GM18951 (cell line): ENCODE measurements around the gene PLEKHA5.

Experiments used
- POLR2A ChIP-seq: IDR thresholded peaks from 4 replicates; pipeline ENCODE4 v1.6.1; 2011; ENCODE audit warnings: mild to moderate bottlenecking; ENCODE audit not compliant: insufficient read length, insufficient read depth; ENCODE audit errors: extremely low read depth
- in situ Hi-C: fragments of 300-500 bp; cut with MboI; formaldehyde crosslinking; loops from one replicate; pipeline ENCODE4 v1.12.0; 2022; ENCODE audit warnings: low sequenced_read_pairs, mixed read lengths, inconsistent platforms; ENCODE audit not compliant: unreplicated experiment

The PLEKHA5 gene

DNA sequence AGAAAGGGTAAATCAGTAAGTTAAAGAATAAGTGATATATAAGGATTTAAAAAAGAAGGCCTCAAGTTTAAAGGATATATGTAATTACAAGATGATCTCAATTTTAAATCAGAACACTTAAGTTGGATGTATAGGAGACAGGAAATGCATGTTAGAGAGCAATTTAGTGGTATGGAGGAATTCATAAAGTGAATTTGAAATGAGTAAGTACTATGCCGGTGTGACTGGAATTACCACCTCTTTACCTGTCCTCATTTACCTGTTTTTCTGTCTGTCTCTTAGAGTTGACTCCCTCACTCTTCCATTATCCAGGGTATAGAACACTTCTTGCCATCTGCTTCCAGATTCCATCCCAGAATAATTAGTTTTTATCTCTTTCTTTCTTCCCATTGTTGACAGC is 73.5 kb downstream of the PLEKHA5 start:
- in situ Hi-C loops = no loop called here
- TF ChIP-seq POLR2A = no peak

DNA sequence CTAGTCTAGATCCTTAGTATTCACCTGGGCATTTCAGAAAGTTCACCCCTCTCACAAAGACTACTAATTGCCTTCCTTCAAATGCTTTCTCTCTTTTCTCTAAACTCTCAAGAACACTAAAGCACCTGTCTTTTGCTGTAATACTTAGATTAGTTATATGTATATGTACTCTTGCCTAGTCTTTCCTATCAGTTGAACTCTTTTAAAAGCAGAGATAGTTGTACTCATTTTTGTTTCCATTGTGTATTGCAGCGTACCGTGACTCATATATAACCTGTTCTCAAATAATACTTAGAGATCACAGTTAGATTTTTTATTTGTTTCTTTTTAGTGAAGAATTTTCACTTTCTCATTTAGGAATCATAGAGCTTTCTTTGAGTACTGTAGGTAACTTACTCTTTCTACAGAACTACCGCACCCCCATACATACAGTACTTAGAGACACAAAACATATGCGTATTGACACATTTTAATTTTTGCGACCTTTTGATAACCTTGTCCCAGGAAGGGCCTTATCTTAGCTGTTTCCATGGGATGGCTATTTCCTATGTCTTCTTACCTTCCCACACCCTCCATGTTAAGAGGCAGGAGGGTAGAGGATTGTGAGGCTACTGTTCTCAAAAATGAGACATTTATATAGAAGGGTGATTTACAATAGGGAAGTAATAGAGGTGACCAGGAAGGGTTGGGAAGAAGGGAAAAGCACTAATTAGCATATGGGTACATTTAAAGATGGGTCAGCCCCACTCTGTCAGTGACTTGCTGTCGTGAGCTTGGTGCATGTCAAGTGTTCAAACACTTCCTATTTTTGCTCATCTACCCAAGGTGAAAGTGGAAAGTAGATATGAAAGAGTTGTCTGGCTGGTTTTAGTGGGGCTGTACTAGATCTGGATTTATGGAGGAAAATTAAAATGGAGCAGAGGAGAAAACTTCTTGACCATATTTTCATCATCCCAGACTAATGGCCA is 74.3 kb downstream of the PLEKHA5 start:
- in situ Hi-C loops = no loop called here
- TF ChIP-seq POLR2A = no peak

DNA sequence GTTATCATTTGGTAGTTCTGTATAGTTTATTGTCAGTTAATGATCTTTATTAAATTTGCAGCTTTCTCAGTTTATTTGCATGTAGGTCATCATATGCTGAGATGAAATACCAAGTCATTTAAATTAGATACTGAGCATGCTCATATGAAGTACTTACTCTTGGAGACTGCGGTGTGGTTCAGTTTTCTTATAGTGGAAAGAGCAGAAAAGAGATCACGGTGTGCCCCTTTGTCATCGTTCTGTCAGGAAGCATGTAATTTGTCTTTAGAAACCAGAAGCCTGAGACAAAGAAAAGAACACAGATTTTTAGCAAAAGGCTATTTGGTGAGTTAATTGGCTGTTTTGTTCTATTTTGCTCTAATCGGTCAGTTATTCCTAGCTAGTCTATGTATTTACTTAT is 75.6 kb downstream of the PLEKHA5 start:
- no peak for TF ChIP-seq POLR2A
- in situ Hi-C loops = no loop called here

DNA sequence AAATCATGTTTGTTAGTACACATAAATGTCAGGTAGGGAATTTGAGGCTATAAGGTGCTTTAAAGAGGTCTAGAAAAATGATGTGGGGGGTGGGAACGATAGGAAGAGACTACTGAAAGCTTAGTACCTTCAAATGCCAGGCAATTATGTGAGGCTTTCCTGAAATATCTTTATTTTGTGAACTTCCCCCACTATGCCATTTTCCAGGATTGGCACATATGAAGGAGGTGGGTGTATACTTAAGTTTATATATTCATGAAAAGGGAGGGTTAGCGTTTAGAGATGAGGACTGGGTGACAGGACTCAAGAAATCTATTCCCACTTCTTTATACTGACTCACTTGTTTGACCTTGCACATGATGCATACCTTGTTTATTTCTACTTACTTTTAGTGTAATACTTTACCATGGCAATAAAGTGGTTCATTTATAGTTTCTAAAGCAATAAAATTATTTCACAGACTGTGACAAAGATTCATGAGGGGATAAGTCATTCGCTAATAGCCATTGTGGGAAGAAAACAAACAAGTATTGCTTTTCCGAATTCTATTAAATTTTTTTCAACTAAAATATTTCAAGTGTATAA is 77.1 kb downstream of the PLEKHA5 start:
- no peak for TF ChIP-seq POLR2A
- in situ Hi-C loops = no loop called here

DNA sequence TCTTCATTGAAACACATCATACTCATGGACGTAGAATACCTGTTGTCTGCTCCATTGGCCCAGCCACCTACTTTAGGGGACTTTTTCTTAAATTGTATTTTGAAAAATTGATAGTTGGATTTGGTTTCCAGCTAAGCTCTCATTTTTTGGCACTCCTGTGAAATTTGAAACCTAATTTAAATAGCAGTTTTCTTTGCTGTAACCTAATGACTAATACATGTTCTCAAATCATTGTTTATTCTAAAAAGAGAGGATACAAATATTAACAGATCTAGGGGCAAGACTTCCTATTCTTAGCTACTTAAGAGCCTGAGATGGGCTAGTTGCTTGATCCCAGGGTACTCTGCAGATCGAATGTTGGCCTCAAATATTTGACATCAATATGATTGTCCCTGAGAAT is 78.9 kb downstream of the PLEKHA5 start:
- in situ Hi-C loops = no loop called here
- no peak for TF ChIP-seq POLR2A

DNA sequence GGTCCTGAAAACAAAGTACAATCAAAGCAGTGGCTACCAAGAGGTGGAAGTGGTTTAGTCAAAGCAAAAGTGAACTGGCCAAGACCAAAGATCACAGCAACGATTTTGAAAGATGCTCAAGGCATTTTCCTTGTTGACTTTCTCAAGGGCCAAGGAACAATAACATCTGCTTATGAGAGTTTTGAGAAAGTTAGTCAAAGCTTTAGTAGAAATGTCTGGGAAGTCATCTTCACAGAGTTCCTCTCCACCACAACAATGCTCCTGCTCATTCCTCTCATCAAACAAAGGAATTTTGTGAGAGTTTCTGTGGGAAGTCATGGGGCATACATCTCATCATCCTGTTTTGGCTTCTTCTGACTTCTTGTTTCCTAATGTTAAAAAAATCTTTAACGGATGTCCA is 80.1 kb downstream of the PLEKHA5 start:
- in situ Hi-C loops = no loop called here
- TF ChIP-seq POLR2A = no peak

DNA sequence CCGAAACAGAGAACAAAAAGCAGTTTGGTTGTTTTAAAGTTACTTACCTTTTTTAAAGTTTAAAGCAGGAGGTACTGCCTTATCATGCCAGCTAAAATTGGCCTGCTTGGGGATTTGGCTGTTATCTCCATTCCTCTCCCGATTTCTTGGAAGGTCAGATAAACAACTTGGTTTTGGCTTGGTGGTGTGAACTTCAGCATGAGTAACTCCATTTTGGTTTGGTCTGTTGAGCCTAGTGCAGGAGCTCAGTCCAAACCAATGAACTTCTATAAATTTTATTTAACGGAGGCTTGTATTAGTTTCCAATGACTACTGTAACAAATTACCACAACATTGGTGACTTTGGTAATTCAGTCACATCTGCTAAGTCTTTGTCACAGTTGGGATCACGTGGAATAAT is 82.3 kb downstream of the PLEKHA5 start:
- no peak for TF ChIP-seq POLR2A
- in situ Hi-C loops = no loop called here

DNA sequence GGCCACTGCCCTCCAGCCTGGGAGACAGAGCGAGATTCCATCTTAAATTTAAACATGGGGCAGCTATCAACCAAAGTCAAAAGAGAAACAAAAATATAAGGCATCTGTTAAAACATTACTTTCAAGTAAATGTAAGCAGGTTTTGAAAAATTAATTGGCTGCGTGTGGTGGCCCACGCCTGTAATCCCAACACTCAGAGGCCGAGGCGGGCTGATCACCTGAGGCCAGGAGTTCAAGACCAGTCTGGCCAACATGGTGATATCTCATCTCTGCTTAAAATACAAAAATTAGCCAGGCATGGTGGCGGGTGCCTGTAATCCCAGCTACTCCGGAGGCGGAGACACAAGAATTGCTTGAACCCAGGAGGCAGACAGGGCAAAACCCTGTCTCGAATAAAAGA is 82.7 kb downstream of the PLEKHA5 start:
- TF ChIP-seq POLR2A = no peak
- in situ Hi-C loops = no loop called here

DNA sequence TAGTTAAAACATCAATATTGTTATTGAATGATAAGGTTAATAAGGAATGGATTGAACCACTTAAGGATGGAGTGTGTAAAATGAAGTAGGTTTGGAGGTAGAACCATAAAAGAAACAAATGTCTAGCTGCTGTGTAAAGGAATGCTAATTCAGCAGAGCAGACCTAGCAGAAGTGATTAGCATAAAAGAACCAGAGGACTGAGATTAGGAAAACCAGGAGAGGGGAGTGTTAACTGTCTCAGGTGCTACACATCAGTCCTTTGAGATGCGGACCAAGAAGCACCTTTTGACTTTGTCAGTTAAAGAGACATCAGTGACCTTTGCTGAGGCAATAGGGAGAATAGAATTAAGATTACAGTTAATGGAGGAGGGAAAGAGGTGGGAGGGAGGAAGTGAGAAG is 84.5 kb downstream of the PLEKHA5 start:
- no peak for TF ChIP-seq POLR2A
- in situ Hi-C loops = no loop called here

DNA sequence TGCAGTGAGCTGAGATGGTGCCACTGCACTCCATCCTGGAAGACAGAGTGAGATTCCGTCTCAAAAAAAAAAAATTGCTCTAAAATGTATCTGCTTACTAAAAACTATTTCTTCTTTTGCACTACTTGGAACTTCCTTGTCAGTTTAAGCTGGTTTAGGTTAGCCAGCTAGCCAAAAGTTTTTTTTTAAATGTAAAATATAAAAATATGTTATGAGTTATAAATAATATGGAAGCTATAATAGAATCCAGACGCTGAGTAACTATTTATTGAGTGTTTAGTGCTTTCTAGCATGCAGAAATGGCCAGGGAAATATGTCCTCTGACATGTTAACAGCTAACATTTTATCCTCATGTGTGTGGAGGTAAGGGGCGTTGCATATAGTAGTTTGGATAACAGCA is 85.6 kb downstream of the PLEKHA5 start:
- no peak for TF ChIP-seq POLR2A
- in situ Hi-C loops = no loop called here

DNA sequence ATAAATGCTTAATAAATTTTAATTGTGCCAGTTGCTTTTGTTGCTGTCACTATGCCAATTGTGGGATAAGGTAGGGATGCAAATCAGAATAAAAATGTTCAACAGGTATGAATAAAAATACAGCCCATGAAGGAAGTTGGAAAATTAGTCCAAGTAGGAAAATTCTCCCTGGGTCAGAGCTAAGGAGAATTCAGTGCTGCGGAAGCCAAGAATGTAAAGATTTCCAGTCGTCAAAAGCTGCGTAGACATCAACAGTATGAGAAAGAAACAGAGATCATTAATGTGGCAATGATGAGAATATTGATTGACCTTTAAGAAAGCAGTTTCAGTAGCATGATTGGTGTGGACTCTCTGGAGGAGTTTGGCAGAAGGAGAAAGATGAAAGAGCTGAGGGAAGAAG is 87.9 kb downstream of the PLEKHA5 start:
- in situ Hi-C loops = no loop called here
- TF ChIP-seq POLR2A = no peak

DNA sequence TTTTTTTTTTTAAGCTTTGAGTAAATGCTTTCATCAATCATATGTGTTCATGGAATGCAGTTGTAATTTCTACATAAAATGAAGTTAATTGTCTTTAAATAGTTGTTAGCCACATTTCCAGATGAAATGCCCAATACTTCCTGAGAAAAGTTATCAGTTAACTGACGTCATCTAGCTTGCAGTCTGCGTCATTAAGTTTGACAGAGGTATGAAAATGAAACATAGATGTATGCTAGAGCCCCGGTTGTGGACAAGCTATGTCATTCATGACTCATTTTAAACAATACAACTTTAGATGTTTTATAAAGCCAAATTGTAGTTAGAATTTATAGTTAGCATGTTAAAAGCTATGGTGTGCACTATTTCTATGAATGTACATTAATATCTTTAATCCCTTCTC is 90.7 kb downstream of the PLEKHA5 start:
- no peak for TF ChIP-seq POLR2A
- in situ Hi-C loops = no loop called here

DNA sequence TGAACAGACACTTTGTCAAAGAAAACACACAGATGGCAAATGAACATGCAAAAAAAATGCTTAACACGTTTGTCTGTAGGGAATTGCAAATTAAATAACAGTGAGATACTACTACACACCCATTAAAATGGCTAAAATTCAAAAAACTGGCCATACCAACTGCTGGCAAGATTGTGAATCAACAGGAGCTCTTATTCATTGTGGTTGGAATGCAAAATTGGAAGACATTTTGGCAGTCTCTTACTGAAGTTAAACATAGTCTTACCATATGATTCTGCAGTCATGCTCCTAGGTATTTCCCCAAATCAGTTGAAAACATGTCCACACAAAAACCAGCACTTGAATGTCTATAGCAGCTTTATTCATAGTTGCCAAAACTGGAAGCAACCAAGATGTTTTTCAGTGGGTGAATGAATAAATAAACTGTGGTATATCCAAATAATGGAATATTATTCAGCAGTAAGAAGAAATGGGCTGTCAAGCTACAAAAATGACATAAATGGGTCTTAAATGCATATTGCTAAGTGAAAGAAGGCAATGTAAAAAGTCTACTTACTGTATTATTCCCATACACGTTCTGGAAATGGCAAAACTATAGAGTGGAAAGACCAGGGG is 91.4 kb downstream of the PLEKHA5 start:
- in situ Hi-C loops = no loop called here
- TF ChIP-seq POLR2A = no peak

DNA sequence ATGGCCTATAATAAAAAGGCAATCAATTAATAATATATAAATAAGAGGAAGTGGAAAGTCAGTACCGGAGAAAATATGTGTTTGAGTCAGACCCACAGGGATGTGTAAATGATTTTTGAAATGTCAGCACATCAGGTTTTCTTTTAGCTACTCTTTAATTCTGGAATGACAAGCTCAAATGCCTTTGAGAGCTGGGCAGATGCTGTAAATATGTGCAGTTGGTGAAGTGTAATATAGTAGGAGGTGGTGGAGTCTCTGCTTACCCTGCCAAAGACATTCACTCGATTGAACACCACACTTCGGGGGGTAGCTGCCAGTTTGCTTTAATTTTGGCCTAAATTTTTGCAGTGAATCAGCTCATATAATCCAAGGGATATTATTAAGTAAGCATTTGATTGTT is 93.0 kb downstream of the PLEKHA5 start:
- in situ Hi-C loops = no loop called here
- TF ChIP-seq POLR2A = no peak
